ENCODE measurements around the gene HOXA5. TPM values are rescaled to one million over a fixed set of nuclear protein-coding genes. Genes with fewer than 3 reads are reported as not detected.

HOXA5 gene
- total and polyA plus RNA-seq, 2 donors (not counting 3 experiments of a cell fraction or from before 2014, with no cell fraction given) = 18.6 to 18.8 TPM

DNA sequence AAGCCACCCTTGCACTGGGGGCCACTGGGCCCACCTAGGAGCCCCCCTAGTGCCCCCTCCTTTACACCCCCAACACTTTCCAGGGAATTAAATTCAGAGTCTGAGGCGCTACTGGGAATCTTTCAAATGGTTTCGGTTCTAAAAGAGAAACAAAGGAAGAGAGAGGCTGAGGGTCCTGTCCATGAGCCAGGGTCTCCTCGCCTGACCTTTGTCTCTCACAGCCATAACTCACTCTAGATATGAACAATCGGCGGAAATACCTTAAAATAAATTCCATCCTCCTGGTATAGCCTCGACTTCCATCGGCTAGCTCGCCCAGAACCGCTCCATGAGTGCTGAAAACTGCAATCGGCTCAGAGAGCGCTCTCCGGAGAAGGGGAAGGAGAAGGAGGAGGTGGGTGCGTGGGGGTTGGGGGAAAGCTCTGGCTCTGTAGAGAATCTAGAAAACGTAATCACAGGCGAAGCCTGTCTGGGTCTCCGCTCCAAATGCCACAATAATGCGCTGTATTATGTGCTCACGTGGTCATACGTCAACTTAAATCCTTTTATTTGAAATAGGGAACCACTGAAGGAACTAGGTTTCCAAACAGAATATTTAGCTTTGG, 25.5 kb downstream of the HOXA5 start:
- dilution Hi-C loops (cut with MboI; ENCODE audit: extremely low pct_ligation_motif_present, low sequenced_read_pairs) = no loop called here
- CTCF ChIA-PET = interaction anchor here (1.1 to 9.1 kb wide), 5 partner anchors 11 to 435 kb away, joined by 3 to 70 read pairs (median 9); partner anchors contain the start of genes HOXA1 and HOXA5
- Histone ChIP-seq H3K9me1 (replicated peaks; ENCODE audit: control insufficient read depth, extremely low read depth, insufficient read depth, low read length) (no peaks in the 10 kb centered on the region), H3K9me3 (replicated peaks; ENCODE audit: control insufficient read depth, insufficient read depth, low read length) (no peaks in the 10 kb centered on the region), H3K27ac (ENCODE audit: insufficient read depth, low read depth, low read length) (peak overlapping the region; percentile 96), H3K79me2 (ENCODE audit: control insufficient read depth, insufficient read depth, low read length) (peaks cover 90% of the 10 kb centered on the region), H3K4me2 (ENCODE audit: insufficient read depth, low read length) (peak overlapping the region; percentile 97), H3K36me3 (ENCODE audit: control insufficient read depth in 2 of 2, extremely low read depth in 1 of 2, insufficient read depth in 2 of 2, low read length in 2 of 2) (no peaks in the 10 kb centered on the region), H3K4me1 (ENCODE audit: control insufficient read depth, extremely low read depth, insufficient read depth, low read length) (peaks cover 76% of the 10 kb centered on the region), H3K27me3 (ENCODE audit: control insufficient read depth in 2 of 2, insufficient read depth in 2 of 2, low read length in 2 of 2) (no peaks in the 10 kb centered on the region), H3K9ac (replicated peaks; ENCODE audit: extremely low read depth, insufficient read depth, low read length) (peak overlapping the region; percentile 97), H2AFZ (ENCODE audit: low read depth, low read length) (no peak overlapping the region), H4K20me1 (replicated peaks; ENCODE audit: control insufficient read depth, extremely low read depth, insufficient read depth, low read length) (no peaks in the 10 kb centered on the region), H3K4me3 (replicated peaks in 1 of 3; ENCODE audit: insufficient read depth in 1 of 3, low read depth in 1 of 3, low read length in 3 of 3) (peak overlapping the region; percentile 7 to 91 (median 50))
- DNase-seq (ENCODE audit: low read depth, low spot score) (peak; percentile 94), FAIRE-seq (peak; percentile 99)
- TF ChIP-seq MYC (IDR thresholded peaks at IDR 0.05; ENCODE audit: low read depth, low read length) (peak; percentile 22), CTCF (IDR thresholded peaks at IDR 0.05; ENCODE audit: extremely low read depth in 1 of 2, insufficient read depth in 1 of 2, low read depth in 1 of 2, low read length in 2 of 2) (no peak), POLR2AphosphoS5 (IDR thresholded peaks at IDR 0.05; ENCODE audit: insufficient read depth, low read depth, low read length) (peak; percentile 70), POLR2A (IDR thresholded peaks at IDR 0.05; ENCODE audit: low read depth, low read length) (peak; percentile 80), MAX (IDR thresholded peaks at IDR 0.05; ENCODE audit: insufficient read depth, insufficient read length) (no peak), JUN (IDR thresholded peaks at IDR 0.05; ENCODE audit: borderline replicate concordance, insufficient read depth, insufficient read length, low read depth) (no peak)
- intact Hi-C loops (cut with micrococcal nuclease) = loop anchor here (1.0 to 10.0 kb wide), 5 partner anchors 12 to 963 kb away; partner anchors contain the start of genes HOXA4, NFE2L3 and SKAP2
- POLR2A ChIA-PET = interaction anchor here (0.7 to 1.9 kb wide), 9 partner anchors 9 to 745 kb away, joined by 3 to 5 read pairs (median 3); partner anchors contain the start of gene HOXA5
- no TSS peak for BruUV-seq (replicated peaks)
